Left renal pelvis (tissue), 4 donors: ENCODE results near the gene NCMAP. TPM values are rescaled to one million over a fixed set of nuclear protein-coding genes. Genes with fewer than 3 reads are reported as not detected.

ENCODE experiments used
- DNase-seq, 4 donors: peaks; one replicate each; pipeline ENCODE4 v3.0.0-alpha.2; 2013; ENCODE audit warnings: low read depth in 4 of 4, low spot score in 3 of 4
- polyA plus RNA-seq, 4 donors: library from polyadenylated mRNA; unstranded; fragments of 120-200 nt; gene quantifications; one replicate each; pipeline ENCODE4 v1.2.1, GENCODE V29; 2013; ENCODE audit not compliant: insufficient read length in 4 of 4

The NCMAP gene
- polyA plus RNA-seq, 4 donors, result 0.08 to 0.91 (median 0.61) TPM

DNA sequence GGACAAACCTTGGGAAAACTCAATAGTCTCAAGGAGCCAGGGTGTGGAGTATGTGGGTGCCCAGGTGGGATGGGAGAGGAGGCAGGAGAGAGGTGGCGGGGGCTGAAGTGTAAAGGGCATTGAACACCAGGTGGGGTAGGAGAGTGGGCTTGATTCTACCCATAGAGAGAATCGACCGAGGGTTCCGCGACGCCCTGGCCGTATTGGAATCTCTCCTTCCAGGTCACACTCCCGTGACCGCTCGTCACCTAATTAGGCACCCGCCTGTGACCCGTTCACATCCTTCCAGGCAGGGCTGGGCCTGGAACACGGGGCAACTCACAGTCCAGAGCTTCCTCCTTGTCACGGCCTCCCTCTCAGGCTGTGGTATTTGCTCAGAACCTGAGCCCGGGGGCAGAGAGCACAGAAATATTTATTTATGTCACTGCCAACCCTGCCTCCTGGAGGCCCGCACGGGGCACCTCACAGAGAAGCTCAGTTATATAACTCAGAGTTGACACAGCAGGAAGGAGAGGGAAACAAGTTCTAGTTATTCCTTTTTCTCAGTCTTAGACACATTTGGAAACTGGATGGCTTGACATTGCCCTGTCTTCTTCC, 12.0 kb downstream of the NCMAP start:
- DNase-seq, result peak in 3 of 4 donors; percentile 29 to 47 (median 46)

DNA sequence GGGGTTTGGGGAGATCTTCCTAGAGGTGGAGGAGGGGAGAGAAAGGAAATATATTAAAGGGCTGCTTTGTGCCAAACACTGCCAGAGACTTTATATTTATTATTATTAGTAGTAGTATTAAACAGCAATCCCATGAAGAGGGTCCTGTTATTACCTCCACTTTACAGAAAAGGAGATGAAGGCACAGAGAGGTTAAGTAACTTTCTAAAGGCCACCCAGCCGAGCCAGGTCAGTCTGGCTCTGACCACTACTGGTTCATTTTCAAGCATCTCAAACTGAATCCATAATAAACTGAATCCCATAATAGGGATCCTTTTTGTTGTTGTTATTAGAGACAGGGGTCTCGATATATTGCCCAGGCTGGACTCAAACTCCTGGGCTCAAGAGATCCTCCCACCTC, 12.6 kb downstream of the NCMAP start:
- DNase-seq, result no peak

DNA sequence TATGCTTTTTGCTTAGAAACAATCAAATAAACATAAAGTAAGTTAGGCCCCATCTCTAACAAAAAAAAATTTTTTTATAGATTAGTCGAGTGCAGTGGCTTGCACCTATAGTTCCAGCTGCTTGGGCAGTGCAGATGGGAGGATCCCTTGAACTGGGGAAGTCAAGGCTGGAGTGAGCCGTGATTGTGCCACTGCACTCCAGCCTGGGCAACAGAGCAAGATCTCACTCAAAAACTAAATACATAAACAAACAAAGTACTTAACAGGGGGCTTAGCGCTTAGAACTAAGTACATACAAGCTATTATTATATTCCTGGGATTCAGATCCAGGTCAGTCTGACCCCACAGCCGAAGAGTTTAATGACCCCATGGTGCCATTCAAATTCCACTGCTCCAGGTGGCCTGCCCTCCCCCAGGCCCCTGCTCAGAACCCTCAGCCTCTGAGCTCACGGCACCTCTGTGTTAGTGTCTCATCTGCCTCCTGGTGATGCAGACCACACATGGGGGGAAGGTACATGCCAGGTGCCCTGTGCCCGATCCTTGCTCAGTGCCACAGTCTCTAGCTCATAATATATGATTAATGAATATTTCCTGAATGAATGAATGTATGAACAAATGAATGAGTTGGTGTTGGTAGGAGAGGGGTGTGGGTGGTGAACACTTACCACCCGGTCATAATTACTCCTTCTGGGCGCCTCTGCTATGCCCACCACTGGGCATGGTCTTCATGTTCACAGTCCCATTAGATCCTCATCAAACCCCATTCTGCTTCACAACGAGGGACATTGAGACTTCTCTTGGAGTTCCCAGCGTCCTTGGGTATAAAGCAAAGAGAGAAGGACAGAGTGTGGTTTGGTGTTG, 14.6 kb downstream of the NCMAP start:
- no peak for DNase-seq

DNA sequence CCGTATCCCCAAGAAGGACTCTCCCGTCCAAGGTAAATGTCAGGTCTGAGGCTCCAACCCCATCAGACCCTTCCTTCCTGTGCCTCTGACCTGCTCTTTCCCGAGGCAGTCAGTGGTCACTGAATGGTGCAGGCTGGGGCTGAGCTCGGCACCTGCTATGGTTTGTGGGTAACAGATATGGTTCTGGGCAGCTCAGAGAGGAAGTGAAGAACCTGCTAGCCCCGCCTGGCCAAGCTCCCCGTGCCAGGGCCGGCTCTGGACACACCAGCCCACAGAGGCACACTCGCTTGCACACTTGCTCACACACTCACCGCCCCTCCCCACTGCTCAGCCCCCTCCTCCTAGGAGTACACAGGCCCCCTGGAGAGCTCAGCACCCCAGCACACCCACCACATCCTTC, 16.4 kb downstream of the NCMAP start:
- DNase-seq, result no peak

DNA sequence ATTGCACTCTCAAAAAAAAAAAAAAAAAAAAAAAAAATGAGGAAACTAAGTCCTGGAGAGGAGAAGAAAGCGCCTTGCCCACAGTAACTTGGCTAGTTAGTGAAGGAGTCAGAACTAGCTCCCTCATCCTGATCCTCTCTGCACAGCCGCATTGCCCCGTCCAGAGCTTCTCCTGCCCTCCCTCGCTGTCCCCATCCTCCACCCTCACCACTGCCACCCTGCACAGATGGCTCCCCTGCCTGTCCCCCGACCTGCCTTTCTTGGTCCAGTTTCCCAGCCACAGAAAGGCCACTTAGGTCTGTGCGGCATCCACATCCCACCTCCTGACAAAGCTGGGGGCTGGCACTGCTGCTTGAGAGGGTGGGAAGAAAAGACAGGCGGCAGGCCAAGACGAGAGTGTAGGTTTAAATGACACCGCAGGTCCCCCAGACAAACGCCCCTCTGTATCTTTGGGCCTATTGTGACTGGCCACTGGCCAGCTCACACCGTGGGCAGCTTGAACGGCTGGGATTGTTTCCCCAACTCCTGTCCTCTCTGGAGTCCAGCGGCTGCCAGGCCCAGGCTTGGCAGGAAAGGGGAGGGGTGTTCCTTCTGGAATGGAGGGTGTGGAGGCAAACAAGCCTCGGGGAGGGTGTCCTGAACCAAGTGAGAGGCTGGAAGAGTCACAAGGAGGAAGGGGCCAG, 20.2 kb downstream of the NCMAP start:
- no peak for DNase-seq

DNA sequence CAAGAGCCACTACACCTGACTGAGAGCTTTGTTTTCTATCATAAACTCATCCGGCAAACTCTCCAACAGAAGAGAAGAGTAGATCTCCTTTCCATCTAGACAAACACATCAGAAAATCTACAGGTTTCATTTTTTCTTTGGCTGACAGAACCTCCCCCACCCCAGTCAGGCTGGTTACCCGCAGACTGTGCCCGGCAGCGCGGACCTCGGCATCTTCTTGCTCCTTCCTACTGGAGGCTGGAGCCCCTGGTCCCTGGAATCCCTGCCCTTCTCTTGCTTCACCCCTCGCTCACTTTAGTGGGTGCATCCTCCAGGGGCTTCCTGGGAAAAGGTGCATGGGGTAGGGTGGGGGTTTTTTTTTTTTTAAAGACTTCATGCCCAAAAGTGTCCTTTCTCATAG, 23.0 kb downstream of the NCMAP start:
- DNase-seq, result no peak

DNA sequence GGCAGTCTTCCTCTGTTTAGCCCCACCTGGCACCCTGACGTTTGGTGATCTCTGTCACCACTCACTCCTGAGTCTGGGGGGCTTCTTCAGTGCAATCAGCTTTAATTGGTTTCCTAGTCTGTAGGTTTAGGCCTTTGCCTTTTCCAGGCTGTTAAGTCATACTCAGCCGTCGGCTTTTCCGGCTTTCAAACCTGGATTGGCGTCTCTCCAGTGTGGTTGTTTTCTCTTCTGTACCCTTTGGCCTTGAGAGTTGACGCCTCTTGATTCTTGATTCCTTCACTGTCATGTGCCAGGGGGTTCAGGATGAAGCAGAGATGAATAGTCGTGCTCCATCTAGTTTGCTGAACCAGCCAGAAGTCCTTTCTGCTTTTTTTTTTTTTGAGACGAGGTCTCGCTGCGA, 24.9 kb downstream of the NCMAP start:
- DNase-seq, result no peak

DNA sequence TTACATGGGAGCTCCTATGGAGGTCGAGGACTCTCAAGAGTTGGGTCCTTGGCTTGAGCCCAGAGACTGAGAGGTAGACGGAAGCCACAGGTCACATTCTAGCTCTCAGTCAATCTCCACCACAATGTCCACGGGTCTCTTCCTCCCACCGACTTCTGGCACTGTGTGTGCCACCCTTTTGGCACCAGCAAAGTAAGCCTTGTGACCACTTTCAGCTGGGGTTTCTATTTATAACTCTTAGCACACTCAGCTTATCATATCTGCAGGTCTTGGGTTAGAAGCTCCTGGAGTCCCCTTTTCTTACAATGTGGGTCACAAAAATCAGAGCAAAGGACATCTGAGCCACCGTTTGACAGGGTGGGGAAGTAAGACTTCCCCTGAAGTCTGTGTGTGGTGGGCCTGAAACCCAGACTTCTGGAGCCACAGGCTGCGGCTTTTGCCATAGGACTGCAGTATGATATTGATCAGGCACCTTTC, 28.3 kb downstream of the NCMAP start:
- DNase-seq, result no peak

DNA sequence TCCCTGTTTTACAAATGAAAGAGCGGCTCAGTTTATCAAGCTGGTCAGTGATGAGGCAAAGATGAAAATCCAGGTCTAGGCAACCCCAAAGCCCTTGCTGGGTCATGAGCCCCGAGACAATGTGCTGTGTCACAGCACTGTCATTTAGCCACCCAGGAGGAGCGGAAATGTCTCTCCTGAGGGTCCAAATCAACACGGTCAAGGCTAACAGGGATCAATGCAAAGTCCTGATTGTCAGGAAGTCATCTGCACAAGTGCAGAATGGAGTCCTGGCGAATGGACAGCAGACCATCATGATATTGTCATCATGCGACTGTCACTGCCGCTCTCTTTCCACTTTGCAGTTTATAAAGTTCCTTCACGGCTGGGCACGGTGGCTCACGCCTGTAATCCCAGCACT, 30.2 kb downstream of the NCMAP start:
- DNase-seq, result no peak

DNA sequence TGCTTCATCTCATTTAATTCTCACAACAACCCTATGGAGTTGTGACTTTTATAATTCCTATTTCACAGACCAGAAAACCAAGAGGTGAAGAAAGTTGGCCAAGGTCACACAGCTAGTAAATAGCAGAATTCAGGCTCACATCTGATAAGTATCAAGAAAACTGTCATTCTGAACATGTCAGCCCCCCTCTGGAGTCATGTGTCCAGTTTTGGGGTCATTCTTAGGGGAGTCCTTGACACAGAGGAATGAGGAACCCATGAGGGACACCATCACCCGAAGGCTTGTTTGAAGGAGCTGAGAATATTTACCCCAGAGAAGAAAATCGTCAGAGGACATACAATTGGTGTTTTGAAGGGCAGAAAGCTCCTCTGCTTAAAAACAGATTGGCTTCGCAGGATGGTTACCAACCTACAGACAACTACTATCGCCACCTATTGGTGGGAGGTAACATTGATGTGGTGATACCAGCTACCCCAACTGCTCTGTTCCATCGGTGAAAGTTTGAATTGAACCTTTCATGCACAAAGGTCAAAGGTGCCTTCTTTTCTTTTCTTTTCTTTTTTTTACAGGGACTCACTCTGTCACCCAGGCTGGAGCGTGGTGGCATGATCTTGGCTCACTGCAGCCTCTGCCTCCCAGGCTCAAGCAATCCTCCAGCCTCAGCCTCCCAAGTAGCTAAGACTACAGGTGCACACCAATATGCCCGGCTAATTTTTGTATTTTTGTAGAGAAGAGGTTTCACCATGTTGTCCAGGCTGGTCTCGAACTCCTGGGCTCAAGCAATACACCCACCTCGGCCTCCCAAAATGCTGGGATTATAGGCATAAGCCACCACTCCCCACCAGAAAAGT, 31.3 kb downstream of the NCMAP start:
- peak in 2 of 4 donors; percentile 28 to 36 for DNase-seq

DNA sequence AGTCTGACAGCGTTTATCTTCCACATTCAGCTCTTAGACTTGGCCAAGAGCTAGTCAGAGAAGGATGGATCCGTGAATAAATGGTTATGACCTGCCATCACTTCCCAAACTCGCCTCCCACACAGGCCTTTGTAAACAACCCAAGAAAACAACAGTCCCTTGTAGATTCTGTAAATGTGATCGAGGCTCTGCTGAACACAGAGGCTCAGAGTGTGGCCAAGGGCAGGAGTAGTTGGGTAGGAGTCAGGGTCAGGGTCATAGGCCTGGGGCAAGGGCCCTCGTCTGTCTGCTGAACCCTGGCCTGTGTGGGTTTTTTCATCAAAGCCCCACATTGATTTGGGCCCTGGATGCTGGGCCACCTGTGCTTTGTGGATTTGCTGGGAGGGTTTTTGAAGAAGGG, 32.7 kb downstream of the NCMAP start:
- no peak for DNase-seq

DNA sequence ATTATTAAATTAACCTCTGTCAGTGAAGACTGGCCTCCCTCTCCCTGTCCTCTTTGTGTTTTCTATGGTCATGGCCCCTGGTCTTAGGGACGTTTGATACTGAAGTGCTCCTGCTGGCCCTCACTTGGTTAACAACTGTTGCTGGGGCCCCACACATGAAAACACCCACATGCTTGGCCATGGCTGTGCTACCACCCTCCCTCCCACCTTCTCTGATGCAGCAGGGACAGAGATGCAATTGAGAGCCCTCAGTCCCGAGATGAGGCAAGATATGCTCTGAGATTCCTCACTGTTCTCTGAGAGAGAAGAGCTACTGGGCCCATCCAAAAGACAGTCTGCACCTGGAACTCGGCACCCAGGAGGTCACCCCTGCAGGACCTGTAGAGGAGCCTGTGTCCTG, 33.3 kb downstream of the NCMAP start:
- no peak for DNase-seq

DNA sequence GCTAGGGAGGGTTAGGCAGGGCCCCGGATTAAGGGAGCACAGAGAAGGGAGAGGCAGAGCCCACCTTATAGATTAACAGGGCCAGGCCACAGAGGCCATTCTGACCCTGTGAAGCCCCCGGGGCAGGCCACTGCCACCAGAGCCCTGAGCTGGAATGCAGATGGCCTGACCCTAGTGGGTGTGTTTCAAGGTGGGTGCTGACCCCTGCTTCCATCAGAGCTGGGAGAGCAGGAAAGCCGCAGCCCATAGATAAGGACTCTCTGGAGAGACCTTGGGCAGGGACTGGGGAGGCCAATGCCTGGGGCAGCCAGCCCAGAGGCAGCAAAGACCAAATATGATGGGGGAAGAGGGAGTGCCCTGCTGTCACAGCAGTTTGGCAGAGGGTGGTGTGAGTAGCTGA, 35.9 kb downstream of the NCMAP start:
- no peak for DNase-seq

DNA sequence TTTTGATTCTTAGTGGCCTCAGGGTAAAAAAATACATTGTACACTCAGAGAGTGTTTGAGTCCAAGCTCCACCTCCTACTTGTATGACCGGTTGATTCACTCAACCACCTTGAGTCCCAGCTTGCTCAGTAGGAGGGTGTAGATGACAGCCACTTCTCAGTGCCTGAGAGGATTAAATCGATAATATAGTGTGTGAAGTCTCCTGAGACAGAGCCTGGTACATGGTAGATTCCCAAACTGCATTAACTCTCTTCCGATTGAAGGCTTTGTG, 38.4 kb downstream of the NCMAP start:
- no peak for DNase-seq

DNA sequence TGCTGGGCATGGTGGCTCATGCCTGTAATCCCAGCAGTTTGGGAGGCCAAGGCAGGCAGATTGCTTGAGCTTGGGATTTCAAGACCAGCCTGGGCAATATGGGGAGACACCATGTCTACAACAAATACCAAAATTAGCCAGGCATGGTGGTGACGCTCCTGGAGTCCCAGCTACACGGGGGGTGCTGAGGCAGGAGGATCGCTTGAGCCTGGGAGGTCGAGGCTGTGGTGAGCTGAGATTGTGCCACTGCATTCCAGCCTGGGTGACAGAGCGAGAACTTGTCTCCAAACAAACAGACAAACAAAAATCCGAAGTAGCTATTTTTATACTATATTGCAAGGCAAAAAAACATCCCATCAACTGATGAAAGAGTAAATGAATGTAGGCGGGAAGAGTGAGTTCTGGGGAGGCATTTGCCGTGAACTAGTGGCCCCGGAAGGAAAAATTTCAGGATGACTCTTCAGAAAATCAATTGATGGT, 40.6 kb downstream of the NCMAP start:
- DNase-seq, result no peak

DNA sequence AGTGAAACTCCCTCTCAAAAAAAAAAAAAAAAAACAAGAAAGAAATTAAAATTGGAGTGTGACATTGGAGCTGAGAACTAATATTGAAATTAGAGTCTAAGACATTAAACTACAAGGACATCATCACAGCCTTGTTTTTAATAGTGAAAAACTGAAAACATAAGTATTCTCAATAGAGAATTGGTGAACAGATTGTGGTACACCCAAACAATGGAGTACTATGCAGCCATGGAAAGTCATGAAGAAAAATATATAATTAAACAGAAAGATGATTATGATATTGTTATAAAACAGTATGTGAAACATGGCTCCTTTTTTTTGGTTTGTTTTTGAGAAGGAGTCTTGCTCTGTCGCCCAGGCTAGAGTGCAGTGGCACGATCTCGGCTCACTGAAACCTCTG, 43.4 kb downstream of the NCMAP start:
- no peak for DNase-seq

DNA sequence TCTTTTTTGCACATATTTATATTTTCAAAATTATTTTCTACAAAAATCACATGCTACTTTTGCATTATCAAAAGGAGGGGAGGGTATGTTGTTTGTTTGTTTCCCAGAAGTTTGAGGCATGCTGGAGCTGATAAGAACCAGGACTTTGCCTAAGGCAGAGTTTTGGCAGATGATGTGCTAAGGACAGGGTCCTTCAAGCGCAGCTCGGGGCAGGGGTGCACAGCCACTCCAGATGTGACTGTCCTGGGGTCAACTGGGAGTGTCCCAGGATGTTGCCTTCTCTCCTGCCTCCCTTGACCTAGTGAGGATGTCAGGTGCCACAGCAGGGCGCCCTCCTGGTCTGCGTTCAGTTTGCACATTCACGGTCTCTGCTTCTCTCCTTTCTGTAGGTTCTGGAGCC, 44.7 kb downstream of the NCMAP start:
- DNase-seq, result no peak

DNA sequence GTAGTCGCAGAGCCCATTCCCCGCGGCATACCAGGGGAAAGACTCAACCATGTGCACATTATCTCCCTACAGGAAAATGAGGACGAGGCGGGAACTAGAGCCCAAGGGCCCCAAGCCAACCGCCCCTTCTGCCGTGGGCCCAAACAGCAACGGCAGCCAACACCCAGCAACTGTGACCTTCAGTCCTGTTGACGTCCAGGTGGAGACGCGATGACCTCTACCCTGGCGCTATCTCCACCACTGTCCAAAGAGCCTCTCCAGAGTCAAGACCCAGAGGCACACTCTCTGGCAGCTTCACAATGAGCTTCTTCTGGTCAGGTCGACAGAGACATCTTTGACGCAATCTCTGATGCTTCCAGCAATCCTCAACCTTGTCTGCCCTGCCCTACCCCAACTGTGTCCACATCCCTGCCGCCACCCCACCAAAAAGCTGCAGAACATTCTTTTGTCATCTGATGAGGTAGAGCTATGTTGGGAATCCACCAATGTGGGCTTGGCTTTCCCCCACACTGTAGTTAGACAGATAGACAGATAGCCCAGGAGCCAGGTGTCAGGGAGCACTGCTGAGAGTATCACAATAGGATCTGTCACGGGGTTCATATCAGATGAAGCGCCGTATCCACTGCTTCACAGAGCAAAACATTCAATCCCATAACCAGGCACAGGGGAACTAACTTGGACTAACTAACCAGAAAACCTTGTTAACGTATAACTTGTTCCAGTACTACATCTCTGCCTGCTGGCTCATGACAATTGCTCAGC, 49.8 kb downstream of the NCMAP start:
- no peak for DNase-seq

DNA sequence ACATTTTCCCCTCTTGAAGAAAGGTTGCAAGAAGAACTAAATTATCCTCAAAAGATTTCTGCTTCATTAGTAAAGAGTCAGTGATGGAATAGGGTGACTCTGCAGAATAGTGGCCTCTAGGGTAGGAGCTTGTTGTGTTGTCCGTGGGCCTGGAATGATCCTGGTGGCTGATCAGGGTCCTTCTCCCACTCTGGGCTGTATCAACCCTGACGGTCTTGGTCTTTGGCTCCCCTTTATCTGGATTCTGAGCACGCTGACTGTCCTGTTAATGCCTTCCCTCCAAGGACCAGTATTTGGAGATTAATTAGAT, 50.4 kb downstream of the NCMAP start:
- no peak for DNase-seq

DNA sequence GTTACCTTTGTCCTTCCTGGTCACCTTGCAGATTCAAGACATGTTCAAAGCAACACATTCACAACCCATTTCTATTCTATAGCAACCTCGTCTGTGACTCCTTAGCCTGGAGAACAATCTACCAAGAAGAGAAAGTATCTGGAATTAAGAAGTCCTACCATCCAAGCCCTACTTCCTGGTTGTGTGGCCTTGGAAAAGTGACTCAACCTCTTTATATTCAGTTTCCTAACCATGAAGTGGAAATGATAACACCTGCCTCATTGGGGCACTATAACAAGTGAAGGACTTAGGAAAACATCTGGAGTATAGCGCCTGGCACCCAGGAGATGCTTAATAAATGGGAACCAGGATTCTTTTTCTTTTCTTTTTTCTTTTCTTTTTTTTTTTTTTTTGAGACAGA, 50.7 kb downstream of the NCMAP start:
- DNase-seq, result no peak
